Type B pancreatic cell (in vitro differentiated cells): ENCODE results near the gene SNCG. TPM values are rescaled to one million over a fixed set of nuclear protein-coding genes. Genes with fewer than 3 reads are reported as not detected.

Source experiments
- DNase-seq: peaks from one replicate; pipeline ENCODE4 v3.0.0; 2021; ENCODE audit warnings: mixed read lengths; ENCODE audit not compliant: unreplicated experiment; ENCODE audit errors: extremely low spot score
- H3K27ac Mint-ChIP-seq: 2 replicates; pipeline ENCODE4 v1.8.0; 2021; ENCODE audit warnings: mild to moderate bottlenecking, mixed read lengths
- H3K27me3 Mint-ChIP-seq: 2 replicates; pipeline ENCODE4 v1.8.0; 2021; ENCODE audit warnings: mixed read lengths
- H3K36me3 Mint-ChIP-seq: 2 replicates; pipeline ENCODE4 v1.8.0; 2021; ENCODE audit warnings: mixed read lengths
- H3K4me1 Mint-ChIP-seq: one replicate; pipeline ENCODE4 v1.8.0; 2021; ENCODE audit warnings: mixed read lengths; ENCODE audit not compliant: unreplicated experiment
- H3K4me3 Mint-ChIP-seq: 2 replicates; pipeline ENCODE4 v1.8.0; 2021; ENCODE audit warnings: mild to moderate bottlenecking, mixed read lengths
- H3K9me3 Mint-ChIP-seq: 2 replicates; pipeline ENCODE4 v1.8.0; 2021; ENCODE audit warnings: mixed read lengths
- CTCF ChIP-seq: fragments of 200-600 bp; sonication (generic); conservative IDR thresholded peaks from 2 replicates; pipeline ENCODE4 v1.5.0; 2021; ENCODE audit warnings: antibody characterized with exemption, mild to moderate bottlenecking
- total RNA-seq: library from RNA; stranded (reverse); gene quantifications from 2 replicates; pipeline ENCODE4 v1.2.1, GENCODE V29; 2021; ENCODE audit warnings: low replicate concordance

Gene SNCG
- total RNA-seq, 1 donor from 2014 or later: 60.4 TPM

- Mint-ChIP-seq H3K27me3 (no peaks in the 10 kb centered on the region), H3K4me1 (peaks cover 10% of the 10 kb centered on the region), H3K27ac (peak overlapping the region; percentile 48), H3K36me3 (no peaks in the 10 kb centered on the region), H3K4me3 (no peak overlapping the region), H3K9me3 (no peaks in the 10 kb centered on the region)
- DNase-seq: peak; percentile 54
- no peak for TF ChIP-seq CTCF
Measured at GRCh38 chr10:86940677-86941076, 17.7 kb upstream of the SNCG start.

DNA sequence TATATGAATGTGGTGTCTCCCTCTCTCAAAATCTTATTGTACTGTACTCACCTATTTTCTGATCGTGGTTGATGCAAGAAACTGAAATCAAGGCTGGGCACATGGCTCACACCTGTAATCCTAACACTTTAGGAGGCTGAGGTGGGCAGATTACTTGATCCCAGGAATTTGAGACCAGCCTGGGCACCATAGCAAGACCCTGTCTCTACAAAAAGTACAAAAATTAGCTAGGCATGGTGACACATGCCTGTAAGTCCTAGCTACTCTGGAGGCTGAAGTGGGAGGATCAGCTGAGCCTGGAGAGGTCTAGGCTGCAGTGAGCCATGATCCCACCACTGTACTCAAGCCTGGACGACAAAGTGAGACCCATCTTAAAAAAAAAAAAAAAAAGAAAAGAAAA, 17.0 kb upstream of the SNCG start:
- TF ChIP-seq CTCF: no peak
- no peaks in the 10 kb centered on the region for H3K36me3 Mint-ChIP-seq
- H3K9me3 Mint-ChIP-seq: no peaks in the 10 kb centered on the region
- H3K27me3 Mint-ChIP-seq: no peaks in the 10 kb centered on the region
- no peak overlapping the region for H3K27ac Mint-ChIP-seq
- H3K4me1 Mint-ChIP-seq: peaks cover 12% of the 10 kb centered on the region
- no peak overlapping the region for H3K4me3 Mint-ChIP-seq
- no peak for DNase-seq

DNA sequence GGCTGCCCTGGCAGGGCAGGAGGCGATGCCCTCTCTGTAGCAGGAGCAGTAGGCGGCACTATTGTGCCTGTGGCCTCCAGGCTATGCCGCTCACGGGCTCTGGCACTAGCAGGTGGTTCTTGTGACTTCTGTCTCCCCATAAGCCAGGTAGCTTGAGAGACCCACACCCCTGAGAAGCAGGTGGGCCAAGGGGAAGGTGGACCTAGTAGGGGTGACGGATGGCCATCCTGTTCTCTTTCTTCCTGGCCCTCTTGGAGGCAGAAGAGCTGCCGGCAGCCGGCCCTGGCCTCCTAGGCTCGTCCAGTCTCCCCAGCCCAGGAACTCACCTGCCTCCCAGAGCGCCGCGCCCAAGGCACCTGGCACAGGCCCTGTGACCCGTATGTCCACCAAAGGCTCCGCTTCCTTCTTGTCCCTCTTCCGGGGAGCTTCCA, 16.4 kb upstream of the SNCG start:
- Mint-ChIP-seq H3K27me3 (peaks cover 4% of the 10 kb centered on the region), H3K9me3 (no peaks in the 10 kb centered on the region), H3K4me3 (no peak overlapping the region), H3K27ac (no peak overlapping the region), H3K4me1 (peaks cover 17% of the 10 kb centered on the region), H3K36me3 (no peaks in the 10 kb centered on the region)
- no peak for TF ChIP-seq CTCF
- peak; percentile 54 for DNase-seq

DNA sequence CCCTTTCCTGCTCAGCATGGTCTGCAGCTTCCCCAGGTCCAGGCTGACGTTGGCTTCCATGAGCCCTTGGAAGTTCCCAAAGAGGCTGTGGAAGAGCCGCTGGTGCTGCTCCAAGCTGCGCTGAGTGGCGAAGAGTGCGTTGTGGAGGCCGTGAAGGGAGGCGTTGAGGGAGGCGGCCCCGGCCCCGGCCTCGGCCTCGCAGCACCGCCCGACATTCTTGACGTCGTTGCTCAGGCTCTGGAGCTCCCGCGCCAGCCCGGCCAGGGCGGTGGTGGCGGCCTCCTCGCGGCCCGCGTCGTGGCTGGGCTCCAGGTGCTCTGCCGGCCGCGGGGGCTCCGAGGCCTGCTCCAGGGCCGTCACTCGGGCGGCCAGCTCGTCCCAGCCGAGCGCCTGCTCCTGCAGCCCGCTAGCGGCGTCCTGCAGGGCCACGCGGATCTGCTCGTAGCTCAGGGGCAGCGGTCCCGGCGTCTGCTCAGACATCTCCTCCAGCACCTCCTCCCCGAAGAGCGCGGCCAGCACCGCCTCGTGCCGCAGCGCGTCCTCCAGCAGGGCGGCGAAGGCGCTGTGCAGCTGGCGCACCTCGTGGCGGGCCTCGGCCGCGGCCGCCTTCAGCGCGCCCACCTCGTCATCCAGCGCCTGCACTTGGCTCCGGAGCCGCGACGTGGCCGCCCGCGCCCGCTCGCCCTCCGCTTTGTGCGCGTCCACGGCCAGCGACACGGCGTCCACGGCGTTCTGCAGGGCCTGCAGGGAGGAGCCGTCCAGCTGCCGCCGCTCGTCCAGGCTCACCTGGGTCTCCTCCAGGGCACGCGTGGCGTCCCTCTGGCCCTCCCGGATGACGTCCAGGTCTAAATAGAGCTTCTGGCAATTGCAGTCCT, 15.7 kb upstream of the SNCG start:
- H3K4me3 Mint-ChIP-seq: no peak overlapping the region
- H3K27ac Mint-ChIP-seq: no peak overlapping the region
- no peaks in the 10 kb centered on the region for H3K36me3 Mint-ChIP-seq
- H3K9me3 Mint-ChIP-seq: no peaks in the 10 kb centered on the region
- peak; percentile 68 for DNase-seq
- H3K27me3 Mint-ChIP-seq: peaks cover 4% of the 10 kb centered on the region
- H3K4me1 Mint-ChIP-seq: peaks cover 19% of the 10 kb centered on the region
- no peak for TF ChIP-seq CTCF

- H3K9me3 Mint-ChIP-seq: no peaks in the 10 kb centered on the region
- no peak overlapping the region for H3K27ac Mint-ChIP-seq
- no peak overlapping the region for H3K4me3 Mint-ChIP-seq
- peaks cover 4% of the 10 kb centered on the region for H3K27me3 Mint-ChIP-seq
- peaks cover 19% of the 10 kb centered on the region for H3K4me1 Mint-ChIP-seq
- TF ChIP-seq CTCF: no peak
- H3K36me3 Mint-ChIP-seq: no peaks in the 10 kb centered on the region
- DNase-seq: peak; percentile 60
Measured at GRCh38 chr10:86943316-86944030, 14.9 kb upstream of the SNCG start.
